Keratinocyte (primary cell): ENCODE measurements around the gene KAT2B.

Experiments used
- CTCF ChIP-seq, 3 experiments: IDR thresholded peaks in 1 of 3; conservative IDR thresholded peaks in 1 of 3; optimal IDR thresholded peaks in 1 of 3; 2 replicates in 2 of 3; 3 replicates in 1 of 3; pipeline versions ENCODE3 to v1.5.1; 2011; ENCODE audit warnings: low read length in 3 of 3, mild to moderate bottlenecking in 3 of 3, moderate library complexity in 2 of 3, control low read depth in 1 of 3, inconsistent platforms in 1 of 3; ENCODE audit not compliant: insufficient read depth in 2 of 3; ENCODE audit errors: extremely low read depth in 1 of 3
- EZH2 ChIP-seq: IDR thresholded peaks from one replicate; pipeline ENCODE4 v1.6.1; 2012; ENCODE audit warnings: inconsistent platforms, mild to moderate bottlenecking, low read length, moderate library complexity

DNA sequence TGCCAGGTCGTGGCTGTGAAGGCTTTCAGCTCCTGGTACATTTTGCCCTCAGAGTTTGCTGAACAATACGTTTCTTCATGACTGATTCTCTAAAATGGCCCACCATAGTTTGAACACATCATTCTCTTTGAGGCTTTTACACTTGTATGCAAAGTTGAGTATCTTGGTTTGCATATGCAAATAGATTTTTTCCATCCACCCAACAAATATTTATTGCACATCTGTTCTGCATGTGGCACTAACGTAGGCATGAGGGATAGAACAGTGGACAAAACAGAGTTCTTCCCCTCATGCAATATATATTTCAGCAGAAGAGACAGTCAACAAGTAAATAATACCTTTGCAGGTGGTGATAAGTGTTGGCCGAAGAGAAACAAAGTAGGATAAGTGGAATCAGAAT is 55.2 kb downstream of the KAT2B start:
- TF ChIP-seq EZH2 (no peak), CTCF (optimal IDR thresholded peaks at IDR 0.05 in 1 of 3, IDR thresholded peaks at IDR 0.05 in 1 of 3, conservative IDR thresholded peaks at IDR 0.05 in 1 of 3; ENCODE audit: extremely low read depth in 1 of 3, insufficient read depth in 2 of 3, low read length in 3 of 3) (no peak)
